ENCODE data around the gene JCAD. TPM values are rescaled to one million over a fixed set of nuclear protein-coding genes. Genes with fewer than 3 reads are reported as not detected.

Gene JCAD
- total and polyA plus RNA-seq, 10 of the 15 experiments (the other 5 are each of a cell fraction or from before 2014, with no cell fraction given): 0.28 TPM; not detected in 9

DNA sequence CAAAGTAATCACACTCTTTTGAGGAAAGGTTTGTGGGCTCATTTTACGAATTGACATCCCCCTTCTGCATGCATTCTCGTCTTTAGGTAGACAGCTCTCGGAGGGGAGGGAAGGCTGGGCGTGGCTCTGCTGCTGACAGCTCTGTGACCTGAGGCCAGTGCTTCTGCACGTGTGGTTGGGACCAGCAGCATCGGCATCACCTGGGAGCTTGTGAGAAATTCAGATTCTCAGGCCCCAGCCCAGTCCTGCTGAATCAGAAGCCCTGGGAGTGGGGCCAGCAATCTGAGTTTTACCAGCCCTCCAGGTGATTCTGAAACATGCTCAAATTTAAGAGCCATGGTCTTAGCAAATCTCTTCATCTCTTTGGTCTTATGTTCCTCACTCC is 89.4 kb downstream of the JCAD start:
- no peak for FAIRE-seq
- no peak for ATAC-seq
- Histone ChIP-seq H3K9me3 (replicated peaks; ENCODE audit: control insufficient read depth, insufficient read depth, low read length) (no peaks in the 10 kb centered on the region), H3K27ac (ENCODE audit: control insufficient read depth, insufficient read depth) (no peak overlapping the region), H3K27me3 (replicated peaks in 1 of 2; ENCODE audit: control insufficient read depth in 2 of 2, insufficient read depth in 2 of 2, low read length in 1 of 2) (no peaks in the 10 kb centered on the region), H3K4me1 (ENCODE audit: control insufficient read depth, insufficient read depth, low read length) (no peaks in the 10 kb centered on the region), H3K9ac (ENCODE audit: control insufficient read depth, insufficient read depth, low read length) (no peak overlapping the region), H3K36me3 (ENCODE audit: control insufficient read depth in 2 of 2, insufficient read depth in 2 of 2, low read length in 1 of 2) (no peaks in the 10 kb centered on the region), H3K4me2 (ENCODE audit: control insufficient read depth, insufficient read depth) (no peak overlapping the region), H3K79me2 (ENCODE audit: control insufficient read depth, insufficient read depth, low read length) (no peaks in the 10 kb centered on the region), H3K4me3 (no peak overlapping the region), H4K20me1 (ENCODE audit: control insufficient read depth, insufficient read depth) (no peaks in the 10 kb centered on the region), H2AFZ (ENCODE audit: control insufficient read depth, low read depth, low read length) (no peak overlapping the region)
- in situ Hi-C loops (cut with MboI) (no loop called here), intact Hi-C loops (cut with micrococcal nuclease; ENCODE audit: unreplicated experiment) (no loop called here)
- ChIA-PET POLR2A (no interaction called here), CTCF (no interaction called here), SMC1A (ENCODE audit: uncharacterized antibody, unreplicated experiment) (no interaction called here), RAD21 (ENCODE audit: unreplicated experiment) (no interaction called here)
- DNase-seq (ENCODE audit: low read depth, low spot score): no peak
- BruUV-seq (replicated peaks): no TSS peak
- 3% methylated on average over 6 of the region's 6 CpGs for WGBS (ENCODE audit: insufficient coverage, insufficient replicate concordance, low lambda C conversion rate, missing lambda C conversion rate)
- TF ChIP-seq POLR2AphosphoS2 (IDR thresholded peaks at IDR 0.05; ENCODE audit: low read depth, low read length) (no peak), SP1 (IDR thresholded peaks at IDR 0.05; ENCODE audit: low read depth, low read length) (no peak), SUPT20H (IDR thresholded peaks at IDR 0.05; ENCODE audit: borderline replicate concordance, control insufficient read depth, low read depth, low read length) (no peak), IRF5 (IDR thresholded peaks at IDR 0.05; ENCODE audit: borderline replicate concordance) (no peak), POLR2A (IDR thresholded peaks at IDR 0.05; ENCODE audit: low read depth, low read length) (no peak), NFYB (IDR thresholded peaks at IDR 0.05; ENCODE audit: insufficient read depth, low read depth, low read length) (no peak), EZH2 (IDR thresholded peaks at IDR 0.05; ENCODE audit: borderline replicate concordance, control insufficient read depth, low read depth, low read length) (no peak), SRF (IDR thresholded peaks at IDR 0.05; ENCODE audit: low read depth in 2 of 2, low read length in 2 of 2) (no peak), FOXM1 (IDR thresholded peaks at IDR 0.05; ENCODE audit: low read depth, low read length) (no peak)
- TF ChIP-seq, protein P1, sequence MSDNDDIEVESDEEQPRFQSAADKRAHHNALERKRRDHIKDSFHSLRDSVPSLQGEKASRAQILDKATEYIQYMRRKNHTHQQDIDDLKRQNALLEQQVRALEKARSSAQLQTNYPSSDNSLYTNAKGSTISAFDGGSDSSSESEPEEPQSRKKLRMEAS (IDR thresholded peaks at IDR 0.05; ENCODE audit: low read depth, low read length): no peak

Data from GM12878 (cell line).